GM18508 (cell line): Measurements from ENCODE around the gene CDC20.
"Not testable (repeated sequence)": the region's sequence is repeated elsewhere in the genome, so short reads cannot be mapped to it uniquely, and the experiment has no call there.

Experiments used
- ATAC-seq: cut with Tn5 transposase; IDR thresholded peaks from one replicate; pipeline ENCODE4 v1.9.1; 2021; ENCODE audit warnings: moderate number of reproducible peaks; ENCODE audit not compliant: insufficient read depth, unreplicated experiment

CDC20 gene

DNA sequence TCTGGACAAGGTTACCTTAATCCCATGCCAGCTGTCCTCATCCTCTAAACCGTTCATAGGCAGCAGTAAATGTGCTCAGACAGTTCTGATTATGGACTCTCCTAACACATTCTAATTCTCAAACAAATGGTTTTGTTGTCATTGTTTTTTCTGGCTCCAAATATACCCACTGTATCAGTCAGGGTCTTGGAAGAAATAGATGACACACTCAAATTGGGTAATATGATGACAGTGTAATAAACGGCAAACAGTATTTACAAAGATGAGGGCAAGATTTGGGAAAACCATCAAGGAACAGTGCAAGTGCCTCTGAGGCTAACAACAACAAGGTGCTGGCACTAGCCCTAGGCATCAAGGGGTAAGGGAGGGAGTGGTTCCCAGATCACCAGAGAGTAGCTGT, 4.3 kb upstream of the CDC20 start:
- no peak for ATAC-seq

DNA sequence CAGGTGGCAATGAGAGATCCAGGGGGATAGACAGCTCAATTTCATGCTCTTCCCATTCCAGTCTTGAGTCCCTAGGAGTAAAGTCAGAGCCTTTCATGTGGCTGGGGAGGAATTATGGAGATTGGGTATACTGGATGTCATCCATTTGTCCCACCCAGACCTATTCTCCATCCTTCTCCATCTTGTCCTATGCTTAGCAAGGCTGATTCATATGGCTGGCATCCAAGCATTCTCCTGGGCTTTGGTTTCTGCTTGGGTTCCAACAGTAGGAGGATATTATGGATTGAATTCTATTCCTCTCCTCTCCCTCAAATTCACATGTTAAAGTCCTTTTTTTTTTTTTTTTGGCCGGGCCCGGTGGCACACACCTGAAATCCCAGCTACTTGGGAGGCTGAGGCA, 3.8 kb upstream of the CDC20 start:
- ATAC-seq, result no peak

DNA sequence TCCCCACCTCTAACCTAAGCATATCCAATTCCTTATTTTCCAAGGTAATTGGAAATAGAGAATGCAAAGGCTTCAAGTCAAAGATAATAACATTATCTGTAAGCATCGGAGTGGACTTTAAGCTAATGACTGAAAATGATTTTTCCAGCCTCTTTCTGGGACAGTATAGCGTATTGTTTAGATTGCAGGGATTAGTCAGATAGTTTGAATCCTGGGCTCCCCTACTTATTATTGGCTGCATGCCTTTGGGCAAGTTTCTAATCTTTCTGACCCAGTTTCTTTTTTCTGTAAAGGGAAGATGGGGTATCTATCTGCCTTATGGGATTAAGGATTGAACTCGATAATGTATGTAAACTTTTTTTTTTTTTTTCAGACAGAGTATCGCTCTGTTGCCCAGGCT, 1.5 kb upstream of the CDC20 start:
- ATAC-seq, result no peak

DNA sequence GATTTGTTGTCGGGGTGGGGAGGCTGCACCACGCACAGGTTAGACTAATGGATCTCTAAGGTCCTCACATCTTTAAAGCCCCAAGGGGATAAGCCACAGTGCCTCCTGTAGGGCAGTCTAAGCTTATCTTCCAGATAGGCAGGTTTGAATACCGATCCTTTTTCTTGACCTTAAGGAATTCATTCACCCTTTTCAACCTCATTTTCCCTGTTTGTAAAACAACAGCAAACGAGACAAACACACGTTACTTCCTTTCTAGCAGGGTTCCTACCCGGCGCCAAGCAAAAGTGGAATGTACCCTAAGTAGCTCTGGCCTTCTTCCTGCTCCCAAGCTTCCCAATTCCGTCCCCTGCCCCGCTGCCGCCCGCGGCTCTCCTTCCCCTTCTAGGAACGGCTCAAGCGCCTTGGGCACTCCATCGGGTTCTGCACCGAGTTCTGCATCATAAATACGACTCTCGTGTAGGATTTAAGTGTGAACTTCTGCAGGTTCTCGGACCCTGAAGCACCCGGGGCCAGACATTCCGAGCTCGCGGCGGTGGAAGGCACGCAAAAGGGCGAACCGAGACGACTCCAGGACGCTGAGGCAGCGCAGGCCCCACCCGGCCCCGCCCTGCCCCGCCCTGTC, 548 bp upstream of the CDC20 start:
- no peak for ATAC-seq

DNA sequence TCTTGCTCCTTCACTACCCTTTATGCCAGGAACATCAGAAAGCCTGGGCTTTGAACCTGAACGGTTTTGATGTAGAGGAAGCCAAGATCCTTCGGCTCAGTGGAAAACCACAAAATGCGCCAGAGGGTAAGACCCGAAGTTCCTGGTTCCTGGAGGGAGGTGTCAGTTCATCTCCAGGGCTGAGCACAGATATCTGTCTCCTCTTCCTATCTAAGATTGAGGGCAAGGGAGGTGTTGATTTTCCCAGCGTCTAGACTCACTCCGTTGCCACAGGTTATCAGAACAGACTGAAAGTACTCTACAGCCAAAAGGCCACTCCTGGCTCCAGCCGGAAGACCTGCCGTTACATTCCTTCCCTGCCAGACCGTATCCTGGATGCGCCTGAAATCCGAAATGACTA, 915 bp downstream of the CDC20 start:
- ATAC-seq, result no peak

DNA sequence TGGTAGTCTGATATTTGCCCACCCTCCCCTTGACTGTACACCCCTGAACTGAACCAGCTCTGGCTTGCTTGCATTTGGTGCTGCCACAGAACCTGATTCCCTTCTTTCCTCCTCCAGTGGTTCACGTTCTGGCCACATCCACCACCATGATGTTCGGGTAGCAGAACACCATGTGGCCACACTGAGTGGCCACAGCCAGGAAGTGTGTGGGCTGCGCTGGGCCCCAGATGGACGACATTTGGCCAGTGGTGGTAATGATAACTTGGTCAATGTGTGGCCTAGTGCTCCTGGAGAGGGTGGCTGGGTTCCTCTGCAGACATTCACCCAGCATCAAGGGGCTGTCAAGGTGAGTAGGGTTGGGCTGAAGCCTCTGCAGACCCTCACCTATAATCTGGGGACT, 1.8 kb downstream of the CDC20 start:
- ATAC-seq, result no peak

DNA sequence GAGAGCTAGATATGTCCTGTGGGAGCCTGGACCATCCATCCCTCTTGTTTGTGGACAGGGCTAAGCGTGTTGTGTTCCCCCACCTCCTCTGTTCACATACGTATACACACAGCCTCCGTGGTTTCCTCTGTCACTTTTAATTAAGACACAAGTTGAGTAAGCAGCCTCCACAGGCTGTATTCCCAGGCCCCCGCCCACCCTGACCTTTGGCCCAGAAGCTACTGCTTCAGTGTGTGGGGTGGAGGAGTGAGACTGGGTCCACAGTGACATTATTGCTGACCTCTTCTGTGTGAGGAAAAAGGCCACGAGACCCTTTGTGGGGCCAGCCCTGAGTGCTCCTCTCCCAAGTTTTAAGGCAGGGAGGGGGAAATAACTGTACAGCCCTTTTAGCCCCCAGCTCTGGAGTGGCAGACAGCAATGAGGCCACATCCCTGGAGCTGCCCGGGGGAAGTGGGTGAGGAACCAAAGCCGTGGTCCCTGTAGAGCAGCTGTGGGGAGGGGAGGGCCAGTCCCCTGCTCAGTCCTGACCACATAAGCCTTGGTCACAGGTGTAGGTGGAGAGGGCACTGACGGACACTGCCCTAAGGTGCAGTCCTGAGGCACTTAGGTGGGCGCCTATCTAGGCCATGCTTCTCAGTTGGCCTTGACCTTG, 4.6 kb downstream of the CDC20 start:
- ATAC-seq, result no peak

DNA sequence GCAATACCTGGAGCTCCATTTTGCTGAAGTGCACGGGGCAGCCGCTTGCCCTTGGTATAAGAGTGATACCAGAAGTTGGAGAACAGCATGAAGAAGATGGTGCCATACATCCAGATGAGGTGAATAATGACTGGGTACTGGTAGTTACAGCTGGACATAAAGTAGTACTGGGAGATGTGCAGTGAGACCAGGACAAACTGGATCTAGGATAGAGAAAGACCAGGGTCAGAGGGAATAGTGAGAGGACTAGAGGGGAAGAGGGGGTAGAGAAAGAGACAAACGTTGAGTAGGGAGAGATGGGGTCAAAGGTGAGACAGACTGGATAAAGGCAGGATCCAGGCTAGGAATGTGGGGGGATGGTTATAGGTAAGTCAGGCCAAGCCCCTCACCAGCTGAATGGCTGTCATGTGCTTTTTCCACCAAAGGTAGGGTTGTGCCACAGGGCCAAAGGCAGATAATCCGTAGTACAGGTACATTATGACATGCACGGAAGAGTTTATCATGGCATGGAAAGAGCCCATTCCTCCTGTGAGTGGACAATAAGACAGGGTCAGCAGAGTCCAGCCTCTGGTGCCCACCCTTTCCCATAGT, 5.2 kb downstream of the CDC20 start:
- ATAC-seq, result no peak

DNA sequence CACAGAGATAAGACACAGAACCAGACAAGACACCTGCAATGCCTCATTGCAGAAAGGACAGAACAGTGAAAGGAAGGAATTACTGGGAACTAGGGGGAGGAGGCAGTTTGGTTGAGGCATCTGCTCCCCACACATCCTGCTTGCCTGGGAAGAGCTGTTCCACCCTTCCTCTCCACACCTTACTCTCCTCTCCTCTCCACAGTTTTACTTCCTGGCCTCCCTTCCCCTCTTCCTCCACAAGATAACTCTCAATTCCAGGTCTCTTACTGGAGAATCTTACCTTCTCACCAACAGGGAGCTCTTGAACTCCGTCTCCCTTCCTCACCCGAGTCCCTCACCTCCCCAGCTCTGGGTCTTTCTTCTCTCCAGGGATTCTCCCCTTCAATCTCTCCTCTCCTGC, 6.9 kb downstream of the CDC20 start:
- ATAC-seq, result no peak

DNA sequence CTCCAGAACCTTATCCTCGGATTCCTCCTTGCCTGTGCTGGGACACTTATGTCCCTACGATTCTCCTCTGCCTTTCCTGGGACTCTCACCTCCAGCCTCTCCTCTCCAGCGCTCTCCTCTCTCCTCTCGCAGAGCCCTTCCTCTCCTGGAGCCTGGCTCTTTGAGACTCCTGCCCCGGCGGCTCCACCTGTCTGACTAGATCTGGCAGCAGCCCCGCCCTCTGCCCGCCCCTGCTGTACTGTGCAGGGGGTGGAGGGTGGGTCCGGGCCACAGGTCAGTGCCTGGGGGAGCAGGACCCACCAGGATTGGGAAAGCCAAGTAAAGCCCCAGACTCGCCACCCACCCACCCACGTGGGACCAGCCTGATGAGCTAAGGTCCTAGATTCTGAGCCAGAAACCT, 7.4 kb downstream of the CDC20 start:
- ATAC-seq, result no peak

DNA sequence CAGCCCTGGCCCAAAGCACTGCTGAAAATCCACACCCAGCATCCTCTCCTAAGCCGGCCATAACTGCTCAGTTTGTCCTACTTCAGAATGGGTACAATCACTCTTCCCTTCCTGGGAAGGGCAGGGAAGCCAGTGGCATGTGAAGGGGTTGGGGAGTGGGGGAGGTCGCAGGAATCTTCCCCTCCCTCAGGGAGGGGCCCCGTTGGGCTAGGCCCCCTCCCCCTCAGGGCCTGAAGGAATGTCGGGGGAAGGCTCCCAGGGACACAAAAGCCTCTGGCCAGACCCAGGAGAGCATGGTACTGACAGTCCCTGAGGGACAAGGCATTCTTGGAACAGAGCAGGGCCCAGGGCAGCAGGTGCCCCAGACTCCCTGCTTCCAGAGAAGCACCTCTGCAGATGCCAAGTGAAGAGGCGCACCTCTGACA, 7.8 kb downstream of the CDC20 start:
- ATAC-seq, result no peak

DNA sequence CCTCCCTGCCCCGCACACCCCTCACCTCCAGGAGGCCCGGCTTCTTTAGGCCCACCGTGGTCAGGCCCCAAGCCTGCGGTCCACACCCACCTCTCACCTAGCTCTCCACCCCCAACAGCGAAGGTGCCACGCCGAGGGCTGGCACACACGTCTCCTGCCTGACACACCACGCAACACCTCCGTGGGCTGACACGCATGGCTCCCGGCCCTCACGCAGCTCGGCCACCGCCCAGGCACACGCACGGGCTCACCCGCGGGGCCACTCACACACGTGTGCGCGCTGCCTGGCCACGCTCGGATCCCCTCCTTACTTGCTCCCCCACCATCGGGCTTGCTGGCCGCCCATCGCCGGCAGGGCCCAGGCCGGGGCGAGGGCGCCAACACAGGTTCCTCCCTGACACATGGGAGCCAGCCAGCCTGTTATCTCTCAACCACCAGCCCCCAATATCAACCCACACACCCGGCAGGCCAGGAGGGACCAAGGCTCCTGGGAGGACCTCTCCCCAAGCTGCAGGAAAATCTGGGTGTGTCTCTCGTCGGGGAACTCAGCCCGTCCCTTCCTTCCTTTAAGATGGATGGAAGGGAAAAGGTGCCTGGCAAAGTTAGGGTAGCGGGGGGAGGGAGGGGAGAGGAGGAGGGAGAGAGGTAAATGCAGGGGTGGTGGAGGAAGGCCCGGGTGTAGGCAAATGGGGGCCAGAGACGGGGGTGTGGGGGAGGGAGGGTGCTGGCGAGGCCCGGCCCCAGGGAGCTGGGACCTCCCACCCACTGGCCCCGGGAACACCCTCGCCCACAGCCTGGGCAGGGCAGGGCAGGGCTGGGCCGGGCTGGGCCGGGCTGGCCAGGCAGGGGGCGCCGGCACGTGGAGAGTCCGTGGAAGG, 8.5 kb downstream of the CDC20 start:
- ATAC-seq, result peak; percentile 17

DNA sequence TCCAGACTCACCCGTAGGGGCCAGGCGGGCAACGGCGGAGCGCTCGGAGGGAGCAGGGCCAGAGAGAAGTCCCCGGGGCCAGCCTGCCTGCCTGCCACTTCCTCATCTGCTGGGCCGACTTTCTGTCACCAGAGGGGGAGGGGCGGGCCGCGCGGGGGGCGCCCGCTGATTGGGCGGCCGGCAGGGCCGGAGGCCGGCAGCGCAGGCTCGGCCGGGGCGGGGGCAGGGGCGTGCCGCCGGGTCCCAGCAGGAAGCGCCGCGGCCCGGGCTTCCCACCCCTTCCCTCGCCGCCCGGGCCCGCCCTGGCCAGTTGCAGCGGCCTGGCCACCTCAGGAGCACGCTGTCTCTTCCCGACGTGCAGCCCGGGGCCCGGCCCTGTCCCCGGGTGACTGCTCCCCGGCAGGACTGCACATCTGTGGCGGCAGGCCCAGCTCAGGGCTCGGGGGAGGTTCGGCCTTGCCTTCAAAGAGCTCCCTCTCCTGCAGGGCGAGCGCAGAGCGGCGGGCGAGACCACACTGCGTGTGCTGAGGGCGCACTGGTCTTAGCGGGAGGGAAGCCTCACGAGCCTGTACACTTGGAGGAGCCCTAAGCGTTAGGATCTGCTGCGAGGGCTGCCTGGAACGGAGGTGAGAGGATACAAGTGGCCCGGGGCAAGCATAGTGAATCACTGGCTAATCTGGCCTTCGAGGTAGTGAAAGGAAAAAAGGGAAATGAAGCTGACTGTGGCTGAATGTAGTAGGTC, 9.3 kb downstream of the CDC20 start, which contains the start of gene ELOVL1:
Gene ELOVL1, minus strand, starts transcription at position 108 of the 742 bp plus-strand sequence. CDS start 2,402 bp downstream, outside the sequence.
- ATAC-seq, result peak; percentile 33

DNA sequence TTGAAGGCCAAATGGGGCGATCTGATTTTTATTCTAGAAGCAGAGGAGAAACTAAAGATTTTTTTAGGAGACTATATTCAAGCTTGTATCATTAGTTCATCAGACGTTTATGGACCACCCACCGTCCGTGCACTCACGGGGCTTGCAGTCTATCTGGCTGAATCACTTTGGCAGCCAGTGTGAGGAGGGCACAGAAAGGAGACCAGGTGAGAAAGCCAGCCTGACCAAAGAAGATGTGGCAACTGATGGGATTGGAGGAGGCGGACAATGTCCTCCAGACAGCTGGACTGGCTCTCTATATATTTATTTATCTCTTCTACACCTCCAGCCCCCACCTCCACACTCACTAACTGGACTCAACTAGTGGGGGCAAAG, 9.9 kb downstream of the CDC20 start:
- peak; percentile 8 for ATAC-seq

DNA sequence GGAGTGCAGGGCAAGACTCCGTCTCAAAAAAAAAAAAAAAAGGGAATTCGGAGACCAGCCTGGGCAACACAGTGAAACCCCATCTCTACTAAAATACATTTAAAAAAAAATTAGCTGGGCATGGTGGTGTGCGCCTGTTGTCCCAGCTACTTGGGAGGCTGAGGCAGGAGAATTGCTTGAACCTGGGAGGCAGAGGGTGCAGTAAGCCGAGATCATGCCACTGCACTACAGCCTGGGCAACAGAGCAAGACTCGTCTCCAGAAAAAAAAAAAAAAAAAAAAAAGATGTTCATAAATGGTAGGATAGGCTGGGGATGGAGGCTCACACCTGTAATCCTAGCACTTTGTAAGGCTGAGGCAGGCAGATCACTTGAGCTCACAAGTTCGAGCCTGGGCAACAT, 11.0 kb downstream of the CDC20 start:
- ATAC-seq, result not testable (repeated sequence)

DNA sequence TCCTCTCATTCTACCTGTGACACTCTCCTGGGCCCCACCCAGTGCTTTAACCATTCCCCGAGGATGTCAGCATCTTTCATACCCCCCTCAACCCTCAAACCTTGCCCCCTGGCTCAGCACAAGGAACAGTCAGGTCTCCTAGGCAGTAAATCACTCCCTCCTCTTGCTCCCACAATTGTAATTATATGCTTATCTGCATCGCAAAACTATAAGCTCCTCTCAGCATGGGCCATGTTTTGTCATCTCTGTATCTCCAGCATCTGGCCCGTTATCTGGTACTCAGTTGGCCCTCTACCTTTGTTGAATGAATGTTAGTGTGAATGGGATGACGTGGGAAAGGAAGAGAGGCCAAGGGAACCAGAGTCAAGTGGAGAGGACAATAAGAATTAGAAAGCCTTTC, 11.8 kb downstream of the CDC20 start:
- ATAC-seq, result no peak

DNA sequence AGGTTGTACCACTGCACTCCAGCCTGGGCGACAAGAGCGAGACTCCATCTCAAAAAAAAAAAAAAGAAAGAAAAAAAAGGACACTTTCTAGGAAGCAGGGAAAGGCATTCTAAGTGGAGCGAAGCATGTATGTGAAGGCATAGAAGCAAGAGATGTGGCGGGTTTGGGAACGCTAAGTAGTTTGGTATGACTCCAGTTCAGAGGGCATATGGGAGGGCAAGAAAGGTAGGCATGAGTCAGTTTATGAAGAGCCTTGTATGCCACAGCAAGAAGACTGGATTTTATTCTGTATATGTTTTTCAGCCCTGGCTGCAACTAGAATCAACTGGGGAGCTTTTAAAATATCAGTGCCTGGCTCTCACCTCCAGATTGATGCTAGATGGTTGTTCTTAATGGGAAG, 13.4 kb downstream of the CDC20 start:
- no peak for ATAC-seq

DNA sequence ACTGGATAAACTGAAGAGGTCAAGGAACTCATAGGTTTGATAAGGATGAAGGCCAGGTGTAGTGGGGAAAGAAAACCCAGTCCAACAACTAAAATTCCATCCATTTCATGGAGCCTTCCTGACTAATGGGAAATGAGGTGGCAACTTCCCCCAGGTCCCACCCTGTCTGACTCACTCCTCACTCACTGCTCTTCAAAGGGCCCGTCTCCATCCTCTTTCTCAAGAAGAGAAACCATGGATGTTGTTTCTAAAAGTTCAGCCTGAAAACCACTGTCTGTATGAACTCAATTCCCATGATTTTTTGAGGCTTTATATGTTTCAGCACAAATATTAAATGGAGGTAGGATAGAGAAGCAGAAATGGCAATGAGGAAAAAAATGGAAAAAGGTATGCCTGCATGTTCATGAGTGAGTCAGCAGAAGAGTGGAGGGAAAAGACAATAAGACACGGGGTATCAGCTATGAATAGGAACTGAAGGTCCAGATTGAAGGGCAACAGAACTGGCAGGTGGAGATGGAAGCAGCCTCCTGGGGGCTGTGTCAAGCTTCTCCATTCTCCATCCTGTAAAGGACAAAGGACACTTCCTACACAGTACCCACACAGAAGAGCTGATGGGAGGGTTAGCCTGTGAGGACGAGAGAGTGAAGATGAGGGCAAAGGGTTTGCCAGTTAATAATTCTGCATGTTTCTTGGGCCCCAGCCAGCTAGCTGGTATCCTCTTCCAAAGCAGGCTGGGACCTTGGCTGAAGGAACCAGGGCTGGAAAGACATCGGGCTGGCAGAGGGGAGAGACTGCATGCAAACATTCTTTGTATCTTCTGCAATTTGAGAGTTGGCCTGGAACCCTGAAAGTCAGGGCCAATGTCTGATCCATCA, 14.5 kb downstream of the CDC20 start:
- no peak for ATAC-seq

DNA sequence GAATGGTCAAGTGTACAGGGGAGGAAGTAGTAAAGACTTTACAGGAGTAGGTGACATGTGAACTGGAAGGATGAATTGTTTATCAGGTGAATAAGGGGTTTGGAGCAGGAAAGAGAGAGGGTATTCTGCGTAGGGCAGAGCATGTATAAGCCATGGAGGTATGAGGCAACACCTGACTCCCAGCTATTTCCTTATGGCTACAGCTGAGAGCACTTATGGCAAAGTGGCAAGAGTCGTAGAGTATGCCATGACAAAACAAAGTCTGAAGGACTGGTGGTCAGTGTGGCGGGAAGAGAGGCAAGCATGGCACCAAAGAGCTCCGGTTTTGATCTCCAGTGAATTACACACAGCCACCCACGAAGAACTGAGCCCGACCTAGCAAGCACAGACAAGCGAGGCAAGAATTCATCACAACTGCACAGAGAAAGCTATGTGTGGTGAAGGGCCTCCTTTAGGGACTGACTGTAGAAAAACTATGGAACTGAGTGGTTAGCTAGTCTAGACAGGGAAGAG, 18.0 kb downstream of the CDC20 start:
- no peak for ATAC-seq
